Measurements from ENCODE around the gene CFDP1. TPM values are rescaled to one million over a fixed set of nuclear protein-coding genes. Genes with fewer than 3 reads are reported as not detected.

CFDP1 gene
- total and polyA plus RNA-seq, 2 donors (not counting 1 experiment from before 2014, with no cell fraction given) = 6.3 to 42.8 TPM

- intact Hi-C loops (cut with micrococcal nuclease) = no loop called here
- no peak overlapping the region for H2AFZ ChIP-seq (ENCODE audit: insufficient read depth, low read depth, low read length, poor library complexity, severe bottlenecking)
- H3K9me3 ChIP-seq (ENCODE audit: control extremely low read depth in 1 of 3, control insufficient read depth in 2 of 3, insufficient read depth in 1 of 3, low read length in 2 of 3) = no peaks in the 10 kb centered on the region
- Mint-ChIP-seq H3K9me3 (ENCODE audit: insufficient read depth) (no peaks in the 10 kb centered on the region), H3K4me1 (peaks cover 9% of the 10 kb centered on the region), H3K27me3 (peaks cover 71% of the 10 kb centered on the region), H3K27ac (no peak overlapping the region), H3K4me3 (no peak overlapping the region)
- TF ChIP-seq EZH2 (IDR thresholded peaks at IDR 0.05; ENCODE audit: borderline replicate concordance, insufficient read depth, low read depth, low read length, poor library complexity, severe bottlenecking) (no peak), CTCF (IDR thresholded peaks at IDR 0.05) (no peak)
- POLR2A ChIA-PET = no interaction called here
- no peak for DNase-seq
- CTCF ChIA-PET = no interaction called here
- no peak overlapping the region for H3K4me3 ChIP-seq (ENCODE audit: control extremely low read depth in 1 of 5, extremely low read depth in 1 of 5, insufficient read depth in 1 of 5, low read depth in 2 of 5, low read length in 4 of 5)
- H3K9ac ChIP-seq (ENCODE audit: low read length) = no peak overlapping the region
- no peak overlapping the region for H3K4me2 ChIP-seq (replicated peaks; ENCODE audit: low read depth, low read length, poor library complexity, severe bottlenecking)
- H3K27me3 ChIP-seq (replicated peaks in 1 of 4; ENCODE audit: control extremely low read depth in 1 of 4, control insufficient read depth in 3 of 4, insufficient read depth in 4 of 4, low read length in 3 of 4) = peaks cover 6 to 74% (median 54%) of the 10 kb centered on the region in 4 experiments
- peaks cover under 1 to 11% of the 10 kb centered on the region in 2 donors for H3K4me1 ChIP-seq (ENCODE audit: control insufficient read depth in 2 of 2, insufficient read depth in 2 of 2, low read length in 2 of 2)
- no peak overlapping the region for H3K27ac ChIP-seq (ENCODE audit: low read length in 2 of 2)
- peaks cover 11% of the 10 kb centered on the region for H3K79me2 ChIP-seq (ENCODE audit: control insufficient read depth, insufficient read depth, low read length)
- H4K20me1 ChIP-seq (ENCODE audit: control insufficient read depth, insufficient read depth, low read length, poor library complexity, severe bottlenecking) = peaks cover 72% of the 10 kb centered on the region
- peaks cover 6 to 12% of the 10 kb centered on the region in 2 experiments for H3K36me3 ChIP-seq (replicated peaks in 1 of 2; ENCODE audit: control extremely low read depth in 1 of 2, control insufficient read depth in 1 of 2, extremely low read depth in 1 of 2, insufficient read depth in 2 of 2, low read length in 1 of 2)
- no CpG with 5 or more reads among the region's 2 CpGs for WGBS (ENCODE audit: insufficient coverage)
- no peak for ATAC-seq (ENCODE audit: low read depth)
These were observed 58.9 kb downstream of the CFDP1 start for GRCh38 chr16:75374388-75374787.

- no peak for TF ChIP-seq EZH2 (IDR thresholded peaks at IDR 0.05; ENCODE audit: borderline replicate concordance, insufficient read depth, low read depth, low read length, poor library complexity, severe bottlenecking)
- no peak for TF ChIP-seq CTCF (IDR thresholded peaks at IDR 0.05)
- Histone ChIP-seq H3K36me3 (replicated peaks in 1 of 2; ENCODE audit: control extremely low read depth in 1 of 2, control insufficient read depth in 1 of 2, extremely low read depth in 1 of 2, insufficient read depth in 2 of 2, low read length in 1 of 2) (peaks cover 5 to 8% of the 10 kb centered on the region in 2 experiments), H3K27ac (ENCODE audit: low read length in 2 of 2) (no peak overlapping the region), H3K4me2 (replicated peaks; ENCODE audit: low read depth, low read length, poor library complexity, severe bottlenecking) (no peak overlapping the region), H3K79me2 (ENCODE audit: control insufficient read depth, insufficient read depth, low read length) (peaks cover 6% of the 10 kb centered on the region), H3K4me1 (ENCODE audit: control insufficient read depth in 2 of 2, insufficient read depth in 2 of 2, low read length in 2 of 2) (no peaks in the 10 kb centered on the region), H3K4me3 (ENCODE audit: control extremely low read depth in 1 of 5, extremely low read depth in 1 of 5, insufficient read depth in 1 of 5, low read depth in 2 of 5, low read length in 4 of 5) (no peak overlapping the region), H2AFZ (ENCODE audit: insufficient read depth, low read depth, low read length, poor library complexity, severe bottlenecking) (no peak overlapping the region), H3K9me3 (ENCODE audit: control extremely low read depth in 1 of 3, control insufficient read depth in 2 of 3, insufficient read depth in 1 of 3, low read length in 2 of 3) (peaks cover 0 to 1% (median 0%) of the 10 kb centered on the region in 3 donors), H3K9ac (ENCODE audit: low read length) (no peak overlapping the region), H3K27me3 (replicated peaks in 1 of 4; ENCODE audit: control extremely low read depth in 1 of 4, control insufficient read depth in 3 of 4, insufficient read depth in 4 of 4, low read length in 3 of 4) (peaks cover 0 to 61% (median 36%) of the 10 kb centered on the region in 4 experiments), H4K20me1 (ENCODE audit: control insufficient read depth, insufficient read depth, low read length, poor library complexity, severe bottlenecking) (peaks cover 62% of the 10 kb centered on the region)
- ATAC-seq (ENCODE audit: low read depth) (no peak), DNase-seq (no peak)
- WGBS (ENCODE audit: insufficient coverage) = 93% methylated on average over 2 of the region's 3 CpGs
- Mint-ChIP-seq H3K9me3 (ENCODE audit: insufficient read depth) (no peaks in the 10 kb centered on the region), H3K27ac (no peak overlapping the region), H3K4me3 (no peak overlapping the region), H3K27me3 (peaks cover 51% of the 10 kb centered on the region), H3K4me1 (no peaks in the 10 kb centered on the region)
- intact Hi-C loops (cut with micrococcal nuclease) = no loop called here
- POLR2A ChIA-PET = no interaction called here
- CTCF ChIA-PET = interaction anchor here (2.8 kb wide), 1 partner anchor 173 kb away, joined by 9 read pairs; no protein-coding TSS in a partner anchor
These were observed 61.0 kb downstream of the CFDP1 start for GRCh38 chr16:75372236-75372856.

Measured in B cell (primary cell).